PFSK-1 (cell line): Measurements from ENCODE around the gene WDR70.

Experiments
- FOXP2 ChIP-seq: optimal IDR thresholded peaks from 2 replicates; pipeline ENCODE3; 2011; ENCODE audit warnings: borderline replicate concordance, control low read depth, inconsistent platforms; ENCODE audit not compliant: insufficient read depth; ENCODE audit errors: extremely low read length, extremely low read depth
- POLR2AphosphoS5 ChIP-seq: IDR thresholded peaks from 2 replicates; pipeline ENCODE4 v1.6.1; 2012; ENCODE audit warnings: low read depth, mild to moderate bottlenecking, control low read depth, low read length, moderate library complexity
- REST ChIP-seq, 2 experiments: IDR thresholded peaks; 2 replicates each; pipeline versions ENCODE4 v1.6.1 to v1.8.0; 2011 to 2012; ENCODE audit warnings: low read depth in 2 of 2, low read length in 2 of 2, control low read depth in 1 of 2, inconsistent platforms in 1 of 2, mild to moderate bottlenecking in 1 of 2, moderate library complexity in 1 of 2; ENCODE audit not compliant: insufficient read depth in 1 of 2
- SIN3A ChIP-seq: IDR thresholded peaks from 2 replicates; pipeline ENCODE4 v1.6.1; 2012; ENCODE audit warnings: mild to moderate bottlenecking, low read length, moderate library complexity, borderline replicate concordance; ENCODE audit not compliant: insufficient read depth
- TAF1 ChIP-seq: IDR thresholded peaks from 2 replicates; pipeline ENCODE4 v1.6.1; 2012; ENCODE audit warnings: low read length, control low read depth, borderline replicate concordance; ENCODE audit not compliant: insufficient read depth

WDR70 gene

GRCh38 chr5:37601163-37601562, 222.0 kb downstream of the WDR70 start:
- TF ChIP-seq REST (IDR thresholded peaks at IDR 0.05; ENCODE audit: insufficient read depth in 1 of 2, low read depth in 2 of 2, low read length in 2 of 2) = no peak
- no peak for TF ChIP-seq TAF1
- TF ChIP-seq SIN3A = no peak
- no peak for TF ChIP-seq FOXP2
- TF ChIP-seq POLR2AphosphoS5 = no peak

- TF ChIP-seq TAF1 = no peak
- no peak for TF ChIP-seq SIN3A
- TF ChIP-seq POLR2AphosphoS5 = no peak
- TF ChIP-seq FOXP2 = no peak
- TF ChIP-seq REST (IDR thresholded peaks at IDR 0.05; ENCODE audit: insufficient read depth in 1 of 2, low read depth in 2 of 2, low read length in 2 of 2) = no peak
Observed at GRCh38 chr5:37603072-37603471, 224.0 kb downstream of the WDR70 start.

GRCh38 chr5:37604290-37604689, 225.2 kb downstream of the WDR70 start:
- no peak for TF ChIP-seq FOXP2
- no peak for TF ChIP-seq TAF1
- TF ChIP-seq REST (IDR thresholded peaks at IDR 0.05; ENCODE audit: insufficient read depth in 1 of 2, low read depth in 2 of 2, low read length in 2 of 2) = no peak
- no peak for TF ChIP-seq POLR2AphosphoS5
- TF ChIP-seq SIN3A = no peak

- no peak for TF ChIP-seq SIN3A
- TF ChIP-seq POLR2AphosphoS5 = no peak
- no peak for TF ChIP-seq REST (IDR thresholded peaks at IDR 0.05; ENCODE audit: insufficient read depth in 1 of 2, low read depth in 2 of 2, low read length in 2 of 2)
- TF ChIP-seq FOXP2 = no peak
- TF ChIP-seq TAF1 = no peak
Observed at GRCh38 chr5:37606148-37606547, 227.0 kb downstream of the WDR70 start.

GRCh38 chr5:37606632-37607248, 227.6 kb downstream of the WDR70 start:
- TF ChIP-seq FOXP2 (no peak), TAF1 (no peak), REST (IDR thresholded peaks at IDR 0.05; ENCODE audit: insufficient read depth in 1 of 2, low read depth in 2 of 2, low read length in 2 of 2) (no peak), POLR2AphosphoS5 (no peak), SIN3A (no peak)
